Measurements from ENCODE around the gene FAM228B. TPM values are rescaled to one million over a fixed set of nuclear protein-coding genes. Genes with fewer than 3 reads are reported as not detected.

The FAM228B gene
- total RNA-seq, 1 donor from 2014 or later = 18.9 TPM

- H3K4me3 Mint-ChIP-seq (ENCODE audit: unreplicated experiment) = no peak overlapping the region
- peaks cover 7% of the 10 kb centered on the region for H3K9me3 Mint-ChIP-seq (ENCODE audit: unreplicated experiment)
- TF ChIP-seq, protein P1, sequence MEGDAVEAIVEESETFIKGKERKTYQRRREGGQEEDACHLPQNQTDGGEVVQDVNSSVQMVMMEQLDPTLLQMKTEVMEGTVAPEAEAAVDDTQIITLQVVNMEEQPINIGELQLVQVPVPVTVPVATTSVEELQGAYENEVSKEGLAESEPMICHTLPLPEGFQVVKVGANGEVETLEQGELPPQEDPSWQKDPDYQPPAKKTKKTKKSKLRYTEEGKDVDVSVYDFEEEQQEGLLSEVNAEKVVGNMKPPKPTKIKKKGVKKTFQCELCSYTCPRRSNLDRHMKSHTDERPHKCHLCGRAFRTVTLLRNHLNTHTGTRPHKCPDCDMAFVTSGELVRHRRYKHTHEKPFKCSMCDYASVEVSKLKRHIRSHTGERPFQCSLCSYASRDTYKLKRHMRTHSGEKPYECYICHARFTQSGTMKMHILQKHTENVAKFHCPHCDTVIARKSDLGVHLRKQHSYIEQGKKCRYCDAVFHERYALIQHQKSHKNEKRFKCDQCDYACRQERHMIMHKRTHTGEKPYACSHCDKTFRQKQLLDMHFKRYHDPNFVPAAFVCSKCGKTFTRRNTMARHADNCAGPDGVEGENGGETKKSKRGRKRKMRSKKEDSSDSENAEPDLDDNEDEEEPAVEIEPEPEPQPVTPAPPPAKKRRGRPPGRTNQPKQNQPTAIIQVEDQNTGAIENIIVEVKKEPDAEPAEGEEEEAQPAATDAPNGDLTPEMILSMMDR (IDR thresholded peaks at IDR 0.05; ENCODE audit: partially characterized antibody, unreplicated experiment) = no peak
- H3K4me1 Mint-ChIP-seq (ENCODE audit: low read depth, unreplicated experiment) = peaks cover 9% of the 10 kb centered on the region
- peaks cover 4% of the 10 kb centered on the region for H3K36me3 Mint-ChIP-seq (ENCODE audit: unreplicated experiment)
- no peak for DNase-seq
- H3K27me3 Mint-ChIP-seq (ENCODE audit: unreplicated experiment) = peaks cover 8% of the 10 kb centered on the region
- no peak overlapping the region for H3K27ac Mint-ChIP-seq (ENCODE audit: unreplicated experiment)
Observed at GRCh38 chr2:24203029-24203786, 79.9 kb downstream of the FAM228B start.

GRCh38 chr2:24203787-24204150 lies 80.5 kb downstream of the FAM228B start:
- H3K4me3 Mint-ChIP-seq (ENCODE audit: unreplicated experiment) = no peak overlapping the region
- H3K27ac Mint-ChIP-seq (ENCODE audit: unreplicated experiment) = no peak overlapping the region
- H3K4me1 Mint-ChIP-seq (ENCODE audit: low read depth, unreplicated experiment) = peaks cover 9% of the 10 kb centered on the region
- TF ChIP-seq, protein P1 (IDR thresholded peaks at IDR 0.05; ENCODE audit: partially characterized antibody, unreplicated experiment) = no peak
- DNase-seq = no peak
- H3K9me3 Mint-ChIP-seq (ENCODE audit: unreplicated experiment) = peaks cover 7% of the 10 kb centered on the region
- H3K27me3 Mint-ChIP-seq (ENCODE audit: unreplicated experiment) = peaks cover 8% of the 10 kb centered on the region
- peaks cover 4% of the 10 kb centered on the region for H3K36me3 Mint-ChIP-seq (ENCODE audit: unreplicated experiment)

GRCh38 chr2:24204505-24204904 lies 81.2 kb downstream of the FAM228B start:
- Mint-ChIP-seq H3K9me3 (ENCODE audit: unreplicated experiment) (peaks cover 7% of the 10 kb centered on the region), H3K27me3 (ENCODE audit: unreplicated experiment) (peaks cover 8% of the 10 kb centered on the region), H3K27ac (ENCODE audit: unreplicated experiment) (no peak overlapping the region), H3K4me3 (ENCODE audit: unreplicated experiment) (no peak overlapping the region), H3K36me3 (ENCODE audit: unreplicated experiment) (no peaks in the 10 kb centered on the region), H3K4me1 (ENCODE audit: low read depth, unreplicated experiment) (peaks cover 9% of the 10 kb centered on the region)
- DNase-seq = no peak
- TF ChIP-seq, protein P1 (IDR thresholded peaks at IDR 0.05; ENCODE audit: partially characterized antibody, unreplicated experiment) = no peak

DNA sequence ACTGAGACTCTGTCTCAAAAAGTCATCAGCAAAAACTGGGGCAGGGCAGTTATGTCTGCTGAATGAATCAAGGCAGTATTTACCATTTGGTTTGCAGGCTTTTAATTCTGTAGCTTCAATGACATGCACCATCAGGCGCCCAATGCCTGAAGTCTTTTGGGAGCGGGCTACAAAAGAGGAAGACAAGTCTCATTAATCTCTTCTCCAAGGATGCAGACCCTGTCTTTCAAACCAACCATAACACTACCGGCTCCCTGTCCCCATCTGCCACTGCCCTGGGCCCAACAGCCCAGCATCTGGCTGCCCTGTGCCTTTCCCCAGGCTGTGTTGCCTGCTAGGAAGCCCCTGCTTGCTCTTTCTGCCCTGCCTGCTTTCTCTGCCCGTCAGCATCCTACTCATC lies 81.9 kb downstream of the FAM228B start:
- Mint-ChIP-seq H3K4me3 (ENCODE audit: unreplicated experiment) (peak overlapping the region; percentile 50), H3K27me3 (ENCODE audit: unreplicated experiment) (peaks cover 8% of the 10 kb centered on the region), H3K27ac (ENCODE audit: unreplicated experiment) (peak overlapping the region; percentile 68), H3K9me3 (ENCODE audit: unreplicated experiment) (peaks cover 7% of the 10 kb centered on the region), H3K4me1 (ENCODE audit: low read depth, unreplicated experiment) (peaks cover 9% of the 10 kb centered on the region), H3K36me3 (ENCODE audit: unreplicated experiment) (no peaks in the 10 kb centered on the region)
- TF ChIP-seq, protein P1 (IDR thresholded peaks at IDR 0.05; ENCODE audit: partially characterized antibody, unreplicated experiment) = no peak
- DNase-seq = no peak

- DNase-seq = no peak
- H3K36me3 Mint-ChIP-seq (ENCODE audit: unreplicated experiment) = peaks cover 2% of the 10 kb centered on the region
- no peak overlapping the region for H3K4me3 Mint-ChIP-seq (ENCODE audit: unreplicated experiment)
- peak overlapping the region; percentile 72 for H3K27ac Mint-ChIP-seq (ENCODE audit: unreplicated experiment)
- H3K4me1 Mint-ChIP-seq (ENCODE audit: low read depth, unreplicated experiment) = peaks cover 11% of the 10 kb centered on the region
- peaks cover 7% of the 10 kb centered on the region for H3K27me3 Mint-ChIP-seq (ENCODE audit: unreplicated experiment)
- TF ChIP-seq, protein P1 (IDR thresholded peaks at IDR 0.05; ENCODE audit: partially characterized antibody, unreplicated experiment) = no peak
- H3K9me3 Mint-ChIP-seq (ENCODE audit: unreplicated experiment) = peaks cover 7% of the 10 kb centered on the region
Observed at GRCh38 chr2:24206242-24206641, 83.0 kb downstream of the FAM228B start.
